GM11168 (cell line): ENCODE results near the gene KLHL14.
"Not testable (repeated sequence)": the region's sequence is repeated elsewhere in the genome, so short reads cannot be mapped to it uniquely, and the experiment has no call there.

ENCODE experiments used
- in situ Hi-C: fragments of 300-500 bp; cut with MboI; formaldehyde crosslinking; loops from one replicate; pipeline ENCODE4 v1.12.0; 2022; ENCODE audit warnings: low sequenced_read_pairs; ENCODE audit not compliant: unreplicated experiment

KLHL14 gene, protein sequence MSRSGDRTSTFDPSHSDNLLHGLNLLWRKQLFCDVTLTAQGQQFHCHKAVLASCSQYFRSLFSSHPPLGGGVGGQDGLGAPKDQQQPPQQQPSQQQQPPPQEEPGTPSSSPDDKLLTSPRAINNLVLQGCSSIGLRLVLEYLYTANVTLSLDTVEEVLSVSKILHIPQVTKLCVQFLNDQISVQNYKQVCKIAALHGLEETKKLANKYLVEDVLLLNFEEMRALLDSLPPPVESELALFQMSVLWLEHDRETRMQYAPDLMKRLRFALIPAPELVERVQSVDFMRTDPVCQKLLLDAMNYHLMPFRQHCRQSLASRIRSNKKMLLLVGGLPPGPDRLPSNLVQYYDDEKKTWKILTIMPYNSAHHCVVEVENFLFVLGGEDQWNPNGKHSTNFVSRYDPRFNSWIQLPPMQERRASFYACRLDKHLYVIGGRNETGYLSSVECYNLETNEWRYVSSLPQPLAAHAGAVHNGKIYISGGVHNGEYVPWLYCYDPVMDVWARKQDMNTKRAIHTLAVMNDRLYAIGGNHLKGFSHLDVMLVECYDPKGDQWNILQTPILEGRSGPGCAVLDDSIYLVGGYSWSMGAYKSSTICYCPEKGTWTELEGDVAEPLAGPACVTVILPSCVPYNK

GRCh38 chr18:32772581-32773381, at the start of gene KLHL14:
Gene KLHL14, minus strand, starts transcription at chr18:32773023. Its CDS starts 2,432 bp downstream, at chr18:32770591.
- in situ Hi-C loops, result no loop called here

DNA sequence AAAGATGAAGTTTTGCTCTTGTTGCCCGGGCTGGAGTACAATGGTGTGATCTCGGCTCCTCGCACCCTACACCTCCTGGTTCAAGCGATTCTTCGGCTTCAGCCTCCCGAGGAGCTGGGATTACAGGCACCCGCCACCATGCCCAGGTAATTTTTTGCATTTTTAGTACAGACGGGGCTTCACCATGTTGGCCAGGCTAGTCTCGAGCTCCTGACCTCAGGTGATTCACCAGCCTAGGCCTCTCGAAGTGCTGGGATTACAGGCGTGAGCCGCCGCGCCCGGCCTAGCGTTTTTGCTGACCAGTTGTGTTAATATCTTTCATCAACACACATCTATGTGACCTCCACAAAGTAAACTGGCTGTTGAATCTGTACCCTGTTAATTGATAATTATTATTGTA, 49.4 kb upstream of the KLHL14 start:
- in situ Hi-C loops, result no loop called here

GRCh38 chr18:32815881-32816280, 43.1 kb upstream of the KLHL14 start:
- in situ Hi-C loops, result no loop called here

- in situ Hi-C loops, result no loop called here
Observed at GRCh38 chr18:32812342-32812741, 39.5 kb upstream of the KLHL14 start.

- in situ Hi-C loops, result no loop called here
Observed at GRCh38 chr18:32810314-32810713, 37.5 kb upstream of the KLHL14 start.

DNA sequence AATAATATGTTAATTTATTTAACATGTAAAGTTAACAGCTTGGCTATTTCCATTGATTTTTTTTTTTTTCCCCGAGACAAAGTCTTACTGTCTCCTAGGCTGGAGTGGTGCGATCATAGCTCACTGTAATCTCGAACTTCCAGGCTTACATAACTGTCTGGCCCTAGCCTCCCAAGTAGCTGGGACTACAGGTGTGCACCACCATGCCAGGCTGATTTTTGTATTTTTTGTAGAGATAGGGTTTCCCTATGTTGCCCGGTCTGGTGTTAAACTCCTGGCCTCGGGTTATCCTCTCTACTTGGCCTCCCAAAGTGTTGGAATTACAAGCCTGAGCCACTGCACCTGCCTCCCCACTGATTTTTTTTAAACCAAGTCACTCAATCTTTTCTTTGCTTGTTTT, 32.5 kb upstream of the KLHL14 start:
- in situ Hi-C loops, result no loop called here

DNA sequence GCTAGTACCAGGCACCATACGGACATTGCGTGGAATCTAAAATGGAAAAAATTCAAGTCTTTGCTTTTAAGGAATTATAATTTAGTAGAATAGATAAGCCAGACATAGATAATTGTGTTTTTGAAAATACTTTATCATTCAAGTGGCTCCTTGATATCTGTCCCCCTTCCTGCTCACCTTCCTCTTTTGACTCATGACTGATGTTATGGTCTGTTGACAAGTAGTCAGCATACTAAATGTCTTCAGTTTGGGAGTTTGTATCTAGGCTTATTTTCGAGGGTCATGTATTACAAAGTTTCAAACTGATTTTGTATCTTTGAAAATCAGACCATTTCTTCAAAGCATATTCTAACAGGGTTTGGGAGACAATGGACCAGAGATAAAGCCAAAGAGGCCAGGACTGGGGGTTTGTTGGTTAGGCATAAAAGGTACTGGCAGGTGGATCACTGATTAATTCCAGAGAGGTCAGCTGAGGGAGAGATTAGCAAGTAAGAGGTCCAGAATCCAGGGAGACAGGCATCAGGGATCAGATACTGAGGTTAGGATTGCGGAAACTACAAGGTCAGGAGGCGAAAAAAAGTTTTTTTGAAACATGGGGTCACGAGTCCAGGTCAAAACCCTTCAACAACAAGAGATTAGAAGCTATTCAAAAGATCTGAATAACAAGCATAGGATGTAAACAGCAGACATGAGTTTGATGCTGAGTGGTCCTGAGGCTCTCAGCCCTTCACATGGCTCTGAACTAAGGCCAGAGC, 31.5 kb upstream of the KLHL14 start:
- in situ Hi-C loops, result no loop called here

DNA sequence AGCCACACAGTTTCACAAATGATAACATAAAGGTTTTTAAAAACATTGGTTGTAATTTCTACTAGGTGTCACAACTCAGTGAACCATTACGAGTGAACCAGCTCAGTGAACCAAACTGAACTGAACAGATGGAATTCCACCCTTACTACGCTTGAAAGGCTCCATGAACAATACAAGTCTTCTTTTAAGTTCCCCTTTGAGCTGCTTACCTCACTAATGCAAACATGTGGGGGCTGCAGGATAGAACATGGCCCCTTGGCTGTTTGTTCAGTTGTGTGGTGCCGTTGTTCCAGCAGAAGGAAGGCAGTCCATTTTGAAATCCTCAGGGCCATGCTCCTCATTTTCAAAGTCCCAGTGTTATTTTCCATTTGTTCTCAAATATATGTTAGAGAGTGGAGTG, 30.7 kb upstream of the KLHL14 start:
- in situ Hi-C loops, result no loop called here

DNA sequence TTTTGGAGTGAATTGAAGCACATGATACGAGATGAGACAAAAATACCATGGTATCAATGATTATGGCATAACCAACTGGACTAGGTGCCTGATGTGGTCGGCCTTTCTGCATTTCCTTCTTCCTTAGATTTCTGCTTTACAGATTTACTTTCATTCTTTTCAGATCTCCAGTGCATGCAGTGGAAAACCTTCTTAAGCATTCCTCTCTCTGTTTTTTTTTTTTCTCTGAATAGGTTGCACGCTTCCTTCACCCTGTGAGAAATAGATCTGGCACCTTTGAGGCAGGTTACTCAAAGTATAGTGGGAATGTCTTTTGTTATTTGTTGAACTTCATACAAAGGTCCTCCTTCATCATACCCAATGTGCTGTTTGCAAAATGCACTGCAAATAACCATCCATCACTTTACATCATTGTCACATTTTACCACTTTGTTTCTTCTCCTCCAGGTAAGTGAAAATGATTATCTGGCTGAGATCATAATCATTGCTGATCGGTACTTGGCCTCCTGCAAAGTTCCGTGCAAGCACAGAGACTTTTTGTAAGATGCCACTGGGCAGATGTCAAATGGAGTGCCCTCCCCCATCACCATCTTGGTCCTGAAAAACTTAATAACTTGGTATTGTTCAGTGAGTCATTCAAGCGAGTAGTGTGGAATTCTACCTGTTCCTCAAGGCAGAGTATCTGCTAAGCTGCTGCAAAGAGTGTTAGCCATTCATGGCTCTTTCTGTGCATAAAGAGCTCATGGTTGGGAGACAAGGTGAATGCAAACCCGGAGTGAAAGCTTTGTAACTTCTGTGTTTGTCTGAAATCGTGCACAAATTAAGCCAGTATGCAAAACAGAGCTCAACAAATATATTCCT, 30.0 kb upstream of the KLHL14 start:
- in situ Hi-C loops, result no loop called here

- in situ Hi-C loops, result no loop called here
Observed at GRCh38 chr18:32801228-32801627, 28.4 kb upstream of the KLHL14 start.

GRCh38 chr18:32798209-32798960, 25.6 kb upstream of the KLHL14 start:
- in situ Hi-C loops, result no loop called here

GRCh38 chr18:32794667-32795066, 21.8 kb upstream of the KLHL14 start:
- in situ Hi-C loops, result not testable (repeated sequence)

GRCh38 chr18:32779010-32779409, 6.2 kb upstream of the KLHL14 start:
- in situ Hi-C loops, result no loop called here

DNA sequence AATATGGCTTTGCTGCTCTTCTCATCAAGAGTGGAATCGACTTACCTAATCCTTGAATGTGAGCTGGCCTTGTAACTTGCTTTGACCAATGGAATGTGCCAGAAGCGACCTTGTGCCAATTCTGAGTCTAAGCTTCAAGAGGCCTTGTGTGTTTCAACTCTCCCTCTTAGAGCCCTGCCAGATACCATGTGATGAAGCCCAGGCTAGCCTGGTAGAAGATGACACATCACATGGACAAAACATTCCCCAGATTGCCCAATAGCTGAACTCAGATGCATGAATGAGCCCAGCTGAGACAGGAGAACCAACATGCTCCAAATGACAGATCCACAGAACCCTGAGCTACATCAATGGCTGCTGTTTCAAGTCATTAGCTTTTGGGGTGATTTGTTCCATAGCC, 4.2 kb upstream of the KLHL14 start:
- in situ Hi-C loops, result no loop called here

DNA sequence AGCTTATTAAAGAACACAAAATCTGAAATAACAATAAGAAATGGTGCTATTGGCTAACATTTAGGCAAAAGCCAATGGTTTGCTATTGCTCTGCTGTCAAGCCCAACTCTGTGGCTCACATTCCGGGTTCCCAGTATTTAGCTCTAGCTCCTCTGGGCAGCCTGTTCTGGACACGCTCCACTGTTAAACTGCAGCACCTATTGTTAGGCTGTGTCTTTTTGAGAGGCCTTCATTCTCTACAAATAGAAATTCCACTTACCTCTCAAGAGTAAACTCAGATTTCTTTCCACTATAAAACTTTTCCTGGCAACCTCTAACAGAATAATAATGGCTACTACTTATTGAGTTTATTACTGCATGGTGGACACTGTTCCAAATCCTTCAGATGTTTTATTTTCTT, 3.7 kb upstream of the KLHL14 start:
- in situ Hi-C loops, result no loop called here

GRCh38 chr18:32775628-32776027, 2.8 kb upstream of the KLHL14 start:
- in situ Hi-C loops, result no loop called here

DNA sequence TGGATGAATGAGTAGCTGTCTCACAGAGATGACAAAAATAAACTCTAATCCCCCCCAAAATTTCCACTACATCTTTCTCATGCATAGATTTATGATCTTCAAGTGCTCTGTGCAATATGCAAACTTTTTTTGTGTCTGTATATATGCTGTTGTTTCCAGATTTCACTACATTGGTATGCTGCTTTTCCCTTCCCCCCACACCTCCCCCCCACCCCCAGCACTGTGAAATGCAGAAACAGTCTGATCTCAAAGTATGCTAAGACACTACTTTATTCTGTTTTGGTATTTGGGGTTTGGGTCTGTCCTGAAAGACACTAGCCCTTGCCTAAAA, 524 bp upstream of the KLHL14 start:
- in situ Hi-C loops, result no loop called here

GRCh38 chr18:32771871-32772580, 797 bp downstream of the KLHL14 start:
- in situ Hi-C loops, result no loop called here
